Suprapubic skin (tissue), 4 donors: ENCODE data around the gene GIMAP8.

Source experiments
- CTCF ChIP-seq, 2 donors: fragments of 200-600 bp in 1 of 2; fragments of 450-650 bp in 1 of 2; sonication (generic) in 1 of 2; IDR thresholded peaks; one replicate each; pipeline ENCODE4 v1.5.1; 2016 to 2019; ENCODE audit warnings: antibody characterized with exemption in 2 of 2, mild to moderate bottlenecking in 1 of 2, moderate library complexity in 1 of 2
- EP300 ChIP-seq: sonication (generic); formaldehyde crosslinking; IDR thresholded peaks from one replicate; pipeline ENCODE4 v1.6.1; 2017; ENCODE audit warnings: antibody characterized with exemption
- POLR2A ChIP-seq, 2 donors: fragments of 450-650 bp; IDR thresholded peaks; one replicate each; pipeline ENCODE4 v1.6.1; 2017; ENCODE audit warnings: antibody characterized with exemption in 2 of 2, mild to moderate bottlenecking in 2 of 2, moderate library complexity in 2 of 2
- POLR2AphosphoS5 ChIP-seq, 3 donors: sonication (generic); formaldehyde crosslinking; IDR thresholded peaks; one replicate each; pipeline ENCODE4 v1.6.1; 2017; ENCODE audit warnings: antibody characterized with exemption in 3 of 3

GRCh38 chr7:150446288-150446938 lies 4.0 kb upstream of the GIMAP8 start:
- TF ChIP-seq CTCF (IDR thresholded peaks at IDR 0.05), result no peak
- no peak for TF ChIP-seq POLR2AphosphoS5 (IDR thresholded peaks at IDR 0.05)
- no peak for TF ChIP-seq EP300
- no peak for TF ChIP-seq POLR2A (IDR thresholded peaks at IDR 0.05)
